ENCODE data around the gene CCDC127. TPM values are rescaled to one million over a fixed set of nuclear protein-coding genes. Genes with fewer than 3 reads are reported as not detected.
A peak's percentile ranks its signal among the peaks of the same experiment; 100 is the strongest.
"Not testable (repeated sequence)": the region's sequence is repeated elsewhere in the genome, so short reads cannot be mapped to it uniquely, and the experiment has no call there.

Gene CCDC127
- total RNA-seq, 1 donor from 2014 or later = 1.6 TPM

DNA sequence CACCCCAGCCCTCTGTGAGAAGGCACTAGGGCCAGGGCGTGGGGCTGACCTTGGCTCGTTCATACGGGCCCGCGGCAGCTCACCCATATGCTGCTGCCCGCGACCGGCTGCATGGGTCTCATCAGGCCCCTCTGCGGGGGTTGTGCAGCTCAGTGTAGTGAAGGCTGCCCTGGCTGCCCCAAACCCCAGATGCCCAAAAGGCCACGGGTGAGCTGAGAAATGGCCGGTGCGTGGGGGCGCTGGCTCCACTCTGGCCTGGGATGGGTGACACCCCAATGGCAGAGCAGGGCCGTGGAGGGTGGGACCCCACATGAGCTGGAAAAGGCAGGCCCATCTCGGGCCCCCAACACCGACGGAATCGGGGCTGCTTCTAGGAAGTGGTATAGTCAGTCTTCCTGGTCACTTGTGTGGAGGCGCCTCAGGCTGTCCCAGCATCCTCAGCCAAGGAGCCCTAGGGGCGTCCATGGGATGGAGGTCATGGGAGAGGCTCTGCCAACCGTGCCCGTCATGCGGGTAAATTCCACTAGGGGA, 46.1 kb downstream of the CCDC127 start:
- ATAC-seq = no peak

GRCh38 chr5:170971-171800, 46.8 kb downstream of the CCDC127 start:
- ATAC-seq = no peak

GRCh38 chr5:169728-170094, 48.2 kb downstream of the CCDC127 start:
- no peak for ATAC-seq

- peak; percentile 65 for ATAC-seq
Measured at GRCh38 chr5:169071-169727, 48.8 kb downstream of the CCDC127 start.

GRCh38 chr5:167982-168660, 49.8 kb downstream of the CCDC127 start:
- ATAC-seq = no peak

- no peak for ATAC-seq
Measured at GRCh38 chr5:167511-167910, 50.4 kb downstream of the CCDC127 start.

GRCh38 chr5:166441-167372, 51.2 kb downstream of the CCDC127 start:
- ATAC-seq = no peak

DNA sequence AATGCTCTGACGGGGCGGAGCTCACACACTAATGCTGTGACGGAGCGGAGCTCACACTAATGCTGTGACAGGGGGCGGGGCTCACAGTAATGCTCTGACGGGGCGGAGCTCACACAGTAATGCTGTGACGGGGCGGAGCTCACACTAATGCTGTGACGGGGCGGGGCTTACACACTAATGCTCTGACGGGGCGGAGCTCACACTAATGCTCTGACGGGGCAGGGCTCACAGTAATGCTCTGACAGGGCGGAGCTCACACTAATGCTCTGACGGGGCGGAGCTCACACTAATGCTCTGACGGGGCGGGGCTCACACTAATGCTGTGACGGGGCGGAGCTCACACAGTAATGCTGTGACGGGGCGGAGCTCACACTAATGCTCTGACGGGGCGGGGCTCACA, 53.2 kb downstream of the CCDC127 start:
- ATAC-seq = not testable (repeated sequence)

DNA sequence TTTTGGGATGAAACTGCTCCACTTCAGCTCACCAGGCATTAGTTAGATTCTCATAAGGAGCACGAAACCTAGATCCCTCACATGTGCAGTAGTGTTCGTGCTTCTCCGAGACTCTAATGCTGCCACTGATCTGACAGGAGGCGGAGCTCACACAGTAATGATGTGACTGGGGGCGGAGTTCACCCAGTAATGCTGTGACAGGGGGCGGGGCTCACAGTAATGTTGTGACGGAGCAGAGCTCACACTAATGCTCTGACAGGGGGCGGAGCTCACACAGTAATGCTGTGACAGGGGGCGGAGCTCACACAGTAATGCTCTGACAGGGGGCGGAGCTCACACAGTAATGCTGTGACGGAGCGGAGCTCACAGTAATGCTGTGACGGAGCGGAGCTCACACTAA, 53.7 kb downstream of the CCDC127 start:
- no peak for ATAC-seq

DNA sequence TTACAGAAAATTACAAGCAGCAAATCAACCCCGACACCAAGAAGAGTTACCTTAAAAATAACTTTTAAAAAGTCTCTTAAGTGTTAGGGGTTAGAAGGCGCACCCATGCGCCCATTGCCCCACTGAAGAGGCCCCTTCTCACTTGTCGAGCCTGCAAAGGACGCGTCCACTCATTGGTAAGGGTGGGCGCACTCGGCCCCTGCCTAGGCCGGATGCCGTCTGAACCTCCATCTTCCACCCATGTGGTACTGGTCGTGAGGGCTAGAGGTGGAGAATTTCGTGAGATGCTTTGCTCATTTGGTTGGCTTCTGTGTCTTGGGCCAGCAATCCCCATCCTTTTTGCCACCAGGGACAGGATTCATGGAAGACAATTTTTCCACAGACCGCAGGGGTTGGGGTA, 54.1 kb downstream of the CCDC127 start:
- ATAC-seq = no peak

GRCh38 chr5:163338-163620, 54.7 kb downstream of the CCDC127 start:
- no peak for ATAC-seq

- no peak for ATAC-seq
Measured at GRCh38 chr5:162565-163337, 55.2 kb downstream of the CCDC127 start.

DNA sequence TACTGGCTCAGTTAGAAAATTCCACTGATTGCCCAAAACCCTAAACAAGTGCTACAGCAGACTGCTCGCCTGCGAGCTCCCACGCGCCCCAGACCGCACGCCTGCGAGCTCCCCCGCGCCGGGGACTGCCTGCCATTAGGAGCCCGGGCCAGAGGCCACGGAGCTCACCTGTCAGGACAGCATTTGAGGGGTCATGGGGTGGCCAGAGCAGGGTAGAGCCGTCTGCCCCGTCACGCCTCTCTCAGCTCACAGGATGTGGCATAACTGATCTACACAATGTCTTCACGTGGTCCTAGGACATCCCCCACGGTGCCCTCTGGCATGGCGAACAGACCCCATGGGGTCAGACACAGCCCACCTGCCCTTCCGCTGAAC, 55.8 kb downstream of the CCDC127 start:
- ATAC-seq = no peak

- no peak for ATAC-seq
Measured at GRCh38 chr5:161803-162110, 56.2 kb downstream of the CCDC127 start.

DNA sequence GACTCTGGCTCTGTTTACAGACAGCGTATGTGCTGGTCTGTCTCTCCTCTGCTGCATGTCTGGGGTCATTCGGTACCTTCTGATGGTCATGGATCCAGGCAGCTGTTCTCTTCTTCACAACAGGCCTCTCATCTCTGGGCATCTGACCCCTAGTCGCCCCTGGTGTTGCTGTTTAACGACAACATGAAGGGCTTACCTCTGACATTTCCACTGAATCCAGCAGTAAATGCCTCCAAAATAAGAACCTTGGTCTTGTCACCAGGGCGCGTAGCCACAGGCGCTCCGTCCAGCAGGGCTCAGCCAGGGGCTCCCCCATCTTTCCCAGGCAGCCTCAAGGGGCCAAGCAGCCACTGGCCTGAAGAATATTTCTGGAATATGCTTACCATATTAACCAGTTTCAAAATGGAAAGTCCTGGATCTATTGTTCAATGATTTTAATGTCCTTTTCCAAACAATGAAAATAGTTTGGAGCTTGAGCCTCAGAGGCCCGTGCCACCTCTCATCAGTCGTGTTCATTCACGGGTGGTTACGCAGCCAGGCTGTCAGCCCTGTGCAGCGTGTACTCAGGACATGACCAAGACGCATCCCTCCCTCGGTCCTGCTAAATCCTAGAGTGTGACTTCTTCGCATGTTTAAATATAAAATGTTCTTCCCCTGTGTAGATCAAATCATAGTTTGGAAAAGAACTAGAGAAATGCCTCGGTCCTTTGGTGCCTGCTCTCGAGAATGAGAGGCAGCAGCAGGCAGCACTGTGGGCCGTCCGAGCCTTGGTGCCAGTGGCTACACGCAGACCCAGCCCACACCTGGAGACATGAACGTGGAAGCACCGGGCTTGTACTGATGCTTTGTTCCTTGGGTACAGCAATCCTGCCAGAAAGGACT, 56.8 kb downstream of the CCDC127 start:
- no peak for ATAC-seq

GRCh38 chr5:160173-160510, 57.8 kb downstream of the CCDC127 start:
- ATAC-seq = no peak

GRCh38 chr5:159448-160172, 58.3 kb downstream of the CCDC127 start:
- ATAC-seq = no peak

- ATAC-seq = no peak
Measured at GRCh38 chr5:158807-159447, 59.0 kb downstream of the CCDC127 start.

DNA sequence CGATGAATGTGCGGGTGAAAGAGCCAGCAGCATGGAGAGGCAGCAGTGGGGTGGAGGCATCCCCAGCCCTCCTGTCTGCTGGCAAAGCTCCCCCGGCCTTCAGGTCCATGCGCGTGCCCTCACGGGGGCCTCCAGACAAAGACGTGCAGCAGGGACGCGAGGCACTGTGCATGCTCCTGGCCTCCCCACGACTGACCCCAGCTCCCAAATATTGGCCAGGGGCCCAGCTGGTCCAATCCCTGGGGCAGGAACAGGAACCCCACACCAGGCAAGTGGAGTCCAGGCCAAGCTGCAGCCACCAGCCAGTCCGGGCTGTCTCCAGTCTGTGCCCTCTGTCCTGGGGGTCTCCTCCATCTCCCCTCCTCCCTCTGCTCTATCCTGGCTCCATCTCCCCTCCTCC, 60.2 kb downstream of the CCDC127 start:
- ATAC-seq = no peak

Measured in esophagus mucosa (tissue), 1 donor.